ENCODE measurements around the gene PLEKHJ1.

DNA sequence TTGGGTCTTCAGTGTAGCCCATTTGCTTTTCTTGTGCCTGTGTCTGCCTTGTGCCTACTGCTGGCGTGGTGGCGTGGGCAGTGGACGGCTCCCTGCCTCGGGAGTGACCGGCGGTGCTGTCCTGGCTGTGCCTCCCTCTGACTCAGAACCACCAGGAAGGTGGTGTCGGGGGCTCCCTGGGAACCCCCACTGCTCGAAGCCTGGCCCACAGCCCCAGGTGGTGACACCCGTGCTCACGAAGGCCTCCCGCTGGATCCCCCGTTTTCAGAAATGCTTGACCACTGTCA lies 7.9 kb upstream of the PLEKHJ1 start:
- TF ChIP-seq CTCF (IDR thresholded peaks at IDR 0.05) = no peak
- no peak for TF ChIP-seq CHD2 (IDR thresholded peaks at IDR 0.05; ENCODE audit: low read length, partially characterized antibody)
- TF ChIP-seq SIN3A (IDR thresholded peaks at IDR 0.05; ENCODE audit: borderline replicate concordance, low read depth, low read length) = no peak
- TF ChIP-seq RAD21 (IDR thresholded peaks at IDR 0.05; ENCODE audit: low read length) = no peak
- no peak for TF ChIP-seq GABPA (IDR thresholded peaks at IDR 0.05; ENCODE audit: low read depth)
- TF ChIP-seq, protein P1, sequence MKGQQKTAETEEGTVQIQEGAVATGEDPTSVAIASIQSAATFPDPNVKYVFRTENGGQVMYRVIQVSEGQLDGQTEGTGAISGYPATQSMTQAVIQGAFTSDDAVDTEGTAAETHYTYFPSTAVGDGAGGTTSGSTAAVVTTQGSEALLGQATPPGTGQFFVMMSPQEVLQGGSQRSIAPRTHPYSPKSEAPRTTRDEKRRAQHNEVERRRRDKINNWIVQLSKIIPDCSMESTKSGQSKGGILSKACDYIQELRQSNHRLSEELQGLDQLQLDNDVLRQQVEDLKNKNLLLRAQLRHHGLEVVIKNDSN (IDR thresholded peaks at IDR 0.05; ENCODE audit: borderline replicate concordance, low read depth) = no peak
- TF ChIP-seq, protein P2, sequence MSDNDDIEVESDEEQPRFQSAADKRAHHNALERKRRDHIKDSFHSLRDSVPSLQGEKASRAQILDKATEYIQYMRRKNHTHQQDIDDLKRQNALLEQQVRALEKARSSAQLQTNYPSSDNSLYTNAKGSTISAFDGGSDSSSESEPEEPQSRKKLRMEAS (IDR thresholded peaks at IDR 0.05; ENCODE audit: low read depth) = no peak
- no peak for TF ChIP-seq EP300 (IDR thresholded peaks at IDR 0.05; ENCODE audit: borderline replicate concordance in 1 of 2, low read depth in 1 of 2, low read length in 1 of 2)
- TF ChIP-seq SMC3 (IDR thresholded peaks at IDR 0.05; ENCODE audit: low read depth, low read length) = no peak
- TF ChIP-seq JUND (IDR thresholded peaks at IDR 0.05) = no peak
